OCI-LY1 (cell line): Measurements from ENCODE around the gene COL9A3.

Experiments
- EZH2 ChIP-seq: fragments of 200-600 bp; sonication (generic), shearing (Covaris generic); IDR thresholded peaks from 2 replicates; pipeline ENCODE4 v1.8.0; 2017; ENCODE audit warnings: borderline replicate concordance, mixed run types, mild to moderate bottlenecking, antibody characterized with exemption, low read length, moderate library complexity, mixed read lengths
- TF ChIP-seq, protein P1 (sequence below): fragments of 200-600 bp; sonication (generic), shearing (Covaris generic); IDR thresholded peaks from 2 replicates; pipeline ENCODE4 v1.5.1; 2017; ENCODE audit warnings: mild to moderate bottlenecking, antibody characterized with exemption, low read length, moderate library complexity, mixed read lengths

DNA sequence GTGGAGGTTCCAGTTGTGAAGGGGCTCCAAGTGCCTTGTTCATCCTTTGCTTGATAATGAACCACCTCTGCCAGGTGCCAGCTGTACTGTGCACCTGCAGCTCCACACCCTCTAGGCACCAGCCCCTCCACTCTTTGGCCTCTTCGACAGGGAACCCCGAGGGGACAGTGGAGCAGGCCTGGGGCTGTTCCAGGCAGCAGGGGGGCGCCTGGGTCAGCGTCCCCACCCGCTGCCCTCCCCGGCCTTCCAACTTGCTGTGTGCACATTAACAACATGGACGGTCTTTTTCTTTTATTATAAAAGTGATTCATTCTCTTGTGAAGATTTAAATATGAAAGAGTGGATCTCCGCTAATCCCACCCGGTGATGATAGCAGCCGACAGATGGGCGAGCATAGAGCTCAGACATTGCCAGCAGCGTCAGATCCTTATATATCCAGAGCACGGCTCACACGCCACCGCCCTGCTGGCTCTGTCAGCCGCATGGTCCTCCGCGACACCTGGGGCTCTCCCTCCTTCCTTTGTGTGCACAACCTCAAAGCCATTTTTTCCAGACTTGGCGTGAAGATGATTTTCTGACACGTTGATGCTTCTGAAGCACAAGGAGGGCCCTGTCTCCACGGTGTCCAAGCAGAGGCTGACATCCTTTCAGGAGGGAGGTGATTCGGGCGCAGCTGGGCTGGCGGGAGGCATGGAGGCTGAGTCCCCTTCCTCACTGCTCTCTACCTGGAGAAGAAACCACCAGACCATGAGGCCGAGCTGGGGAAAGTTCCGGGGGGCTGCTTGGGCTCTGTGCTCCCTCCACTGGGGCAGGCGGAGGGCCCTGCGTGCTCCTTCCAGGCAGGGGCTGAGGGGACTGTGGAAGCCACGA, 42.8 kb upstream of the COL9A3 start:
- no peak for TF ChIP-seq EZH2
- TF ChIP-seq, protein P1, sequence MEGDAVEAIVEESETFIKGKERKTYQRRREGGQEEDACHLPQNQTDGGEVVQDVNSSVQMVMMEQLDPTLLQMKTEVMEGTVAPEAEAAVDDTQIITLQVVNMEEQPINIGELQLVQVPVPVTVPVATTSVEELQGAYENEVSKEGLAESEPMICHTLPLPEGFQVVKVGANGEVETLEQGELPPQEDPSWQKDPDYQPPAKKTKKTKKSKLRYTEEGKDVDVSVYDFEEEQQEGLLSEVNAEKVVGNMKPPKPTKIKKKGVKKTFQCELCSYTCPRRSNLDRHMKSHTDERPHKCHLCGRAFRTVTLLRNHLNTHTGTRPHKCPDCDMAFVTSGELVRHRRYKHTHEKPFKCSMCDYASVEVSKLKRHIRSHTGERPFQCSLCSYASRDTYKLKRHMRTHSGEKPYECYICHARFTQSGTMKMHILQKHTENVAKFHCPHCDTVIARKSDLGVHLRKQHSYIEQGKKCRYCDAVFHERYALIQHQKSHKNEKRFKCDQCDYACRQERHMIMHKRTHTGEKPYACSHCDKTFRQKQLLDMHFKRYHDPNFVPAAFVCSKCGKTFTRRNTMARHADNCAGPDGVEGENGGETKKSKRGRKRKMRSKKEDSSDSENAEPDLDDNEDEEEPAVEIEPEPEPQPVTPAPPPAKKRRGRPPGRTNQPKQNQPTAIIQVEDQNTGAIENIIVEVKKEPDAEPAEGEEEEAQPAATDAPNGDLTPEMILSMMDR = no peak
